PC-3 (cell line): Measurements from ENCODE around the gene GNPDA2. TPM values are rescaled to one million over a fixed set of nuclear protein-coding genes. Genes with fewer than 3 reads are reported as not detected.

ENCODE experiments used
- ATAC-seq: fragments of 200-7000 bp; cut with Tn5 transposase; 2 replicates; pipeline ENCODE4 v1.9.1; 2020; ENCODE audit warnings: mild to moderate bottlenecking, moderate library complexity
- BruUV-seq: library from RNA; stranded (reverse); fragments of 400-500 nt; replicated peaks from 2 replicates; lab custom pipeline; 2021; lab: Mats Ljungman, UMichigan
- CTCF ChIA-PET: fragments of 300-600 bp; sonication (Branson Sonifier 250); formaldehyde crosslinking; loops from one replicate; lab custom pipeline; 2022; ENCODE audit warnings: antibody characterized with exemption; lab: Charles Lee
- POLR2A ChIA-PET: fragments of 300-600 bp; sonication (Branson Sonifier 250); formaldehyde crosslinking; loops from one replicate; lab custom pipeline; 2022; ENCODE audit warnings: antibody characterized with exemption; ENCODE audit not compliant: unreplicated experiment; lab: Charles Lee
- DNase-seq: peaks from one replicate; pipeline ENCODE4 v3.0.0-alpha.2; 2015
- H2AFZ ChIP-seq: fragments of 300-600 bp; sonication (generic); 2 replicates; pipeline ENCODE4 v1.6.0; 2016; ENCODE audit warnings: antibody characterized with exemption, low read length
- H3F3A ChIP-seq: fragments of 300-600 bp; sonication (generic); one replicate; pipeline ENCODE4 v1.6.0; 2017; ENCODE audit warnings: antibody characterized with exemption, low read length, control low read depth, mild to moderate bottlenecking; ENCODE audit not compliant: unreplicated experiment
- H3K27ac ChIP-seq: fragments of 300-600 bp; sonication (generic); 2 replicates; pipeline ENCODE4 v1.5.1; 2016; ENCODE audit warnings: mild to moderate bottlenecking, low read length
- H3K27me3 ChIP-seq: fragments of 300-600 bp; sonication (generic); 2 replicates; pipeline ENCODE4 v1.6.1; 2016; ENCODE audit warnings: low read length, mixed read lengths
- H3K36me3 ChIP-seq: fragments of 300-600 bp; sonication (generic); 2 replicates; pipeline ENCODE4 v1.6.1; 2016; ENCODE audit warnings: low read depth, mixed run types, low read length, mixed read lengths
- H3K4me1 ChIP-seq: fragments of 300-600 bp; sonication (generic); 2 replicates; pipeline ENCODE4 v1.5.1; 2016; ENCODE audit warnings: low read length; ENCODE audit not compliant: insufficient read depth
- H3K4me2 ChIP-seq: fragments of 300-600 bp; sonication (generic); 2 replicates; pipeline ENCODE4 v1.6.0; 2016; ENCODE audit warnings: low read length
- H3K4me3 ChIP-seq: fragments of 300-600 bp; sonication (generic); 2 replicates; pipeline ENCODE4 v1.5.1; 2016; ENCODE audit warnings: mild to moderate bottlenecking, low read length, mixed read lengths
- H3K79me2 ChIP-seq: fragments of 300-600 bp; sonication (generic); 2 replicates; pipeline ENCODE4 v1.6.1; 2017; ENCODE audit warnings: low read length, mixed read lengths
- H3K9ac ChIP-seq: fragments of 300-600 bp; sonication (generic); 2 replicates; pipeline ENCODE4 v1.6.0; 2016; ENCODE audit warnings: mild to moderate bottlenecking, low read length
- H3K9me2 ChIP-seq: fragments of 300-600 bp; sonication (generic); replicated peaks from 2 replicates; pipeline ENCODE4 v1.6.1; 2016; ENCODE audit warnings: mixed run types, low read length, mixed read lengths
- H3K9me3 ChIP-seq: fragments of 300-600 bp; sonication (generic); 2 replicates; pipeline ENCODE4 v1.6.1; 2016; ENCODE audit warnings: low read length, mixed read lengths
- H4K20me1 ChIP-seq: fragments of 300-600 bp; sonication (generic); 2 replicates; pipeline ENCODE4 v1.6.1; 2016; ENCODE audit warnings: low read length, mixed read lengths
- EZH2 ChIP-seq: fragments of 300-600 bp; sonication (generic); IDR thresholded peaks from one replicate; pipeline ENCODE4 v1.6.1; 2017; ENCODE audit warnings: antibody characterized with exemption, mild to moderate bottlenecking, low read length; ENCODE audit not compliant: unreplicated experiment
- EZH2phosphoT487 ChIP-seq: fragments of 300-600 bp; sonication (generic); IDR thresholded peaks from 2 replicates; pipeline ENCODE4 v1.6.1; 2018; ENCODE audit warnings: mild to moderate bottlenecking, antibody characterized with exemption, low read length, borderline replicate concordance
- intact Hi-C: fragments of 100-400 bp; cut with micrococcal nuclease; formaldehyde crosslinking; loops from 2 replicates; pipeline ENCODE4 v1.9.0; 2023
- total RNA-seq: library from RNA; depleted of rRNA; stranded (reverse); fragments of >200 nt; gene quantifications from 2 replicates; pipeline ENCODE4 v1.2.3, GENCODE V29; 2014; rRNA removed
- TF ChIP-seq, protein P1 (sequence below): fragments of 300-600 bp; sonication (generic); conservative IDR thresholded peaks from 2 replicates; pipeline ENCODE4 v1.5.1; 2017; ENCODE audit warnings: antibody characterized with exemption, low read depth, mild to moderate bottlenecking, low read length

GNPDA2 gene
- total RNA-seq, 1 experiment from 2014 or later: 21.9 TPM

DNA sequence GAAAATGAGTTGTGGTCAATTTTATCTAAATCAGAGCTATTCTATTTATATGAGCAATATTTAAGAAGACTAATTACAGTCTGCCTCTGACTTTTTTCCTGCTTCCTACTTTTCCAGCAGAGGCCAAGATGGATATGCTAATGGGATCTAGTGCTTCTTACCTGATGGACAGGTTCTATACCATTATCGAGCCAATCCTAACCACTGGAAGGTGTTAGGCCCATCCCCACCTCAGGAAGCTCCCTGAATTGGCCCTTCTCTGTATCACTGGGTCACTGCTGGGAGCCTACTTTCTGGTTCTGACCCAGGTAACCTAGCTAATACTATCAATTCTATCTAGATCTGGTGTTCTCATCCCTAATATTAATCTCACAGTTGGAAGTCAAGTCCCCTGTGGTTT, 74.4 kb downstream of the GNPDA2 start:
- DNase-seq (no peak), ATAC-seq (no peak)
- Histone ChIP-seq H2AFZ (no peak overlapping the region), H4K20me1 (no peaks in the 10 kb centered on the region), H3K4me1 (no peaks in the 10 kb centered on the region), H3K27me3 (no peaks in the 10 kb centered on the region), H3K4me3 (no peak overlapping the region), H3K27ac (no peak overlapping the region), H3K9ac (no peak overlapping the region), H3K9me2 (no peaks in the 10 kb centered on the region), H3K36me3 (no peaks in the 10 kb centered on the region), H3K79me2 (no peaks in the 10 kb centered on the region), H3K4me2 (no peak overlapping the region), H3K9me3 (no peaks in the 10 kb centered on the region), H3F3A (no peaks in the 10 kb centered on the region)
- BruUV-seq: no TSS peak
- TF ChIP-seq EZH2phosphoT487: no peak
- TF ChIP-seq, protein P1, sequence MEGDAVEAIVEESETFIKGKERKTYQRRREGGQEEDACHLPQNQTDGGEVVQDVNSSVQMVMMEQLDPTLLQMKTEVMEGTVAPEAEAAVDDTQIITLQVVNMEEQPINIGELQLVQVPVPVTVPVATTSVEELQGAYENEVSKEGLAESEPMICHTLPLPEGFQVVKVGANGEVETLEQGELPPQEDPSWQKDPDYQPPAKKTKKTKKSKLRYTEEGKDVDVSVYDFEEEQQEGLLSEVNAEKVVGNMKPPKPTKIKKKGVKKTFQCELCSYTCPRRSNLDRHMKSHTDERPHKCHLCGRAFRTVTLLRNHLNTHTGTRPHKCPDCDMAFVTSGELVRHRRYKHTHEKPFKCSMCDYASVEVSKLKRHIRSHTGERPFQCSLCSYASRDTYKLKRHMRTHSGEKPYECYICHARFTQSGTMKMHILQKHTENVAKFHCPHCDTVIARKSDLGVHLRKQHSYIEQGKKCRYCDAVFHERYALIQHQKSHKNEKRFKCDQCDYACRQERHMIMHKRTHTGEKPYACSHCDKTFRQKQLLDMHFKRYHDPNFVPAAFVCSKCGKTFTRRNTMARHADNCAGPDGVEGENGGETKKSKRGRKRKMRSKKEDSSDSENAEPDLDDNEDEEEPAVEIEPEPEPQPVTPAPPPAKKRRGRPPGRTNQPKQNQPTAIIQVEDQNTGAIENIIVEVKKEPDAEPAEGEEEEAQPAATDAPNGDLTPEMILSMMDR: no peak
- TF ChIP-seq EZH2: no peak
- POLR2A ChIA-PET: no interaction called here
- intact Hi-C loops: no loop called here
- CTCF ChIA-PET: no interaction called here

Other genes with a start within 250 kb of the GNPDA2 start
- gene YIPF7, start 74.9 kb downstream of the GNPDA2 start, total RNA-seq: not detected in 2 replicates
- 12.8 and 13.7 TPM in 2 replicates for gene GUF1, start 48.1 kb downstream of the GNPDA2 start, total RNA-seq